ENCODE results near the gene TBC1D2B.
"Not testable (repeated sequence)": the region's sequence is repeated elsewhere in the genome, so short reads cannot be mapped to it uniquely, and the experiment has no call there.

DNA sequence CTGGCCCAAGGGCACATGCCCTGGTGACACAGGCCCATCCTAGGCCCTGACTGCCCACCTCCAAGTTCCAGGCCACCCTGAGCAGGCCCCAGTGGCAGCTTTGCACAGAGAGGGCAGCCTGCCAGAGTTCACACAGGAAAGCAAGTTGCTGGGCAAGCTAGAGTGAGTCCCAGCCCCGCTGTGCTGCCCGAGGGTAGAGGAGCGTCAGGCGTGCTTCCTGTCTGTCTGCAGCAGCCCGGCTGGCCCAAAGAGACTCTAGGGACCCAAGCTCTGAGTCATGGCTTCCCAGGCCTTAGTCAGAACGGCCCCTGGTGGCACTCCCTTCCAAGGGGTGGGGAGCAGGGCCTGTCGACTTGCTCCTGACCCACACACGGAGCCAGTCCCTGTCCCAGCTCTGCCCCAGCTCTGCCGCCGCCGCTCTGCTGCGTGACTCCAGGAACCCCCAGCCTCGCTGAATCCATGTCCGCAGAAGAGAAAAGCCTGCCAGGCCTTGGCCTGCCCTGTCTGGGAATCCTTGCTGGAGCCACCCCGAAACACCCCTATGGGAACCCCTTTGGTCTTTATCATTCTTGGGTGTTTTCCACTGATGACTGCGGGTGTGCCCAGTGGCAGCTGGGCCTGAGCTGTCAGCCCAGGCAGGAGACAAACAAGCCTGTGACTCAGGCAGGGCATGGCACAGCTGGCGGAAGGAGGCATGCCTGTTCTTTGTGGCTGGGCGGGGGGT, 83.4 kb downstream of the TBC1D2B start:
- TF ChIP-seq REST (IDR thresholded peaks at IDR 0.05; ENCODE audit: insufficient replicate concordance, low read depth); GABPA (IDR thresholded peaks at IDR 0.05; ENCODE audit: low read depth): not testable (repeated sequence)
- TF ChIP-seq, protein P1, sequence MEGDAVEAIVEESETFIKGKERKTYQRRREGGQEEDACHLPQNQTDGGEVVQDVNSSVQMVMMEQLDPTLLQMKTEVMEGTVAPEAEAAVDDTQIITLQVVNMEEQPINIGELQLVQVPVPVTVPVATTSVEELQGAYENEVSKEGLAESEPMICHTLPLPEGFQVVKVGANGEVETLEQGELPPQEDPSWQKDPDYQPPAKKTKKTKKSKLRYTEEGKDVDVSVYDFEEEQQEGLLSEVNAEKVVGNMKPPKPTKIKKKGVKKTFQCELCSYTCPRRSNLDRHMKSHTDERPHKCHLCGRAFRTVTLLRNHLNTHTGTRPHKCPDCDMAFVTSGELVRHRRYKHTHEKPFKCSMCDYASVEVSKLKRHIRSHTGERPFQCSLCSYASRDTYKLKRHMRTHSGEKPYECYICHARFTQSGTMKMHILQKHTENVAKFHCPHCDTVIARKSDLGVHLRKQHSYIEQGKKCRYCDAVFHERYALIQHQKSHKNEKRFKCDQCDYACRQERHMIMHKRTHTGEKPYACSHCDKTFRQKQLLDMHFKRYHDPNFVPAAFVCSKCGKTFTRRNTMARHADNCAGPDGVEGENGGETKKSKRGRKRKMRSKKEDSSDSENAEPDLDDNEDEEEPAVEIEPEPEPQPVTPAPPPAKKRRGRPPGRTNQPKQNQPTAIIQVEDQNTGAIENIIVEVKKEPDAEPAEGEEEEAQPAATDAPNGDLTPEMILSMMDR (IDR thresholded peaks at IDR 0.05; ENCODE audit: insufficient read depth, low read length): not testable (repeated sequence)

Data from HL-60 (cell line).